GM21528 (cell line): Measurements from ENCODE around the gene NVL.
A peak's percentile ranks its signal among the peaks of the same experiment; 100 is the strongest.
"Not testable (repeated sequence)": the region's sequence is repeated elsewhere in the genome, so short reads cannot be mapped to it uniquely, and the experiment has no call there.

ENCODE experiments used
- ATAC-seq: cut with Tn5 transposase; IDR thresholded peaks from one replicate; pipeline ENCODE4 v1.9.1; 2021; ENCODE audit warnings: mild to moderate bottlenecking, moderate library complexity; ENCODE audit not compliant: unreplicated experiment, low FRiP score

Gene NVL

DNA sequence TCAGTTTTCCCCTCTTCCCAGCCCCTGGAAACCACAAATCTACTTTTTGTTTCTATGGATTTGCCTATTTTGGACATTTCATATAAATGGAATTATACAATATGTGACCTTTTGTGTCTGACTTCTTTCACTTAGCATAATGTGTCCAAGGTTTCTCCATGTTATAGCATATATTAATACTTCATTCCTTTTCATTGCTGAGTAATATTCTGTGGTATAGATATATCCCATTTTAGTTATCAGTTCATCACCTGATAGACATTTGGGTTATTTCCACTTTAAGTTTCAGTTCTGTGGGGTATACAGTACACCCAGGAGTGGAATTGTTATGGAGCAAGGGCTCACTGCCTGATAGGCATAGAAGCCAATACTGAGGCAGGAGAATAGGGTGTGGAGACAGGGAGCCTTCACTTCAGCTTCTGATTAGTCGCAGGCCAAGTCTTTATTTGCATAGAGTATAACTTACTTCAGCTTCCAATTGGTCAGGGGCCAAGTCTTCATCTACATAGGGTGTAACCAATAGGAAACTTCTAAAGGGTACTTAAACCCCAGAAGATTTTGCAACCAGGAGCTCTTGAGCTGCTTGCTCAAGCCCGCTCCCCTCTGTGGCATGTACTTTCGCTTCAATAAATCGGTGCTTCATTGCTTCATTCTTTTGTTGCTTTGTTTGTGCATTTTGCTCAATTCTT is 8.3 kb upstream of the NVL start:
- ATAC-seq: no peak

DNA sequence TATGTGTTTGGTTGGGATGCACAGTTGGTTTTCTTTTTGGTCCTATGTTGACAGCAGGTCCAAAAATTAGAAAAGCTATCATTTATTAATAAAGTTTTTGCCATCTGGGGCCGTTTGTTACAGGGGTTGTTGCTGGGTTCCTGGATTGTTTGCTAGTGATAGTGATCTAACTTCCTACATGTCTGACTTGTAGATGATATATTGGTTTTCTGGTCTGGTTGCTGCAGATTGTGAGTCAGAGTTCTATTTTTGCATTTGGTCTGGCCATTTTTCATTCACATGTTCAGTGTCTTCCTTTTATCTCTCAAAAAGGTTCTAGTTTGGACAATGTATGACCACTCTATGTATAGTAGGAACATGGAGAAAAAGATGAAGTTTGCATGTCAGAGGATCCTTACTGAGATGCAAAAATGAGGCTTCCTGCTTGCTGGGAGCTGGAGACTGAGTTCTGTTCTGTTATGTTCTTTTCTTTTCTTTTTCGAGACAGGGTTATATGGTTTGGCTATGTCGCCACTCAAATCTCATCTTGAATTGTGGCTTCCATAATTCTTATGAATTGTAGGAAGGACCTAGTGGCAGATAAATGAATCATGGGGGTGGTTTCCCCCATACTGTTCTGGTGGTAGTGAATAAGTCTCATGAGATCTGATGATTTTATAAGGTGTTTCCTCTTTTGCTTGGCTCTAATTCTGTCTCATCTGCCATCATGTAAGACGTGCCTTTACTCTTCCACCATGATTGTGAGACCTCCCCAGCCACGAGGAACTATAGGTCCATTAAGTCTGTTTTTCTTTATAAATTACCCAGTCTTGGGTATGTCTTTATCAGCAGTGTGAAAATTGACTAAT is 4.2 kb upstream of the NVL start:
- ATAC-seq: no peak

DNA sequence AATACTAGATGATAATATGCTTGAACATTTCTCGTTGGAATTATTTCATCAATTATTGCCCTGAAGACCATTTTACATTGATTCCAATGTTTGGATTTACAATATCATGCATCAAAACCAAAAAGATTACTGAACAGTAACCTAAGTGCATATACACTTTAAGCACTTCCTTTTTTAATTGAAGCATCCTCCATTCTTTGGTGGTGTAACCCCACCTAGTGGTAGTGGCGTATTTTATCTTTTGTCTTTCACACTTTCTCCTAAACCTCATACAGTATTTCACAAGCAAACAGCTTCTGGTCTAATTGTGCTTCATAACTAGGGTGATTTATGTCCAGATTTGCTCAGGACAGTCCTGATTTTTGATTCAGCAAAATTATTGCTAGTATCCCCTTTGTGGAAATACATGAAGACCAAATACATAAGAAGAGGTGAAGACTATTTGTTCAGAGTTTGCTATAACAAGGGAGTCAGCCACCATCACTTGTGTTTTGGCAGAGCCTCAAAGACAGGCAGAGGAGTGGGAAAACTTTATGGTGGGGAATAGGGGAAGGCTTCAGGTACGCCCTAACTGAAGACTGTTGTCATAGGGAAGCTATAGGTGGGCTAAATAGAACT is 3.4 kb upstream of the NVL start:
- peak; percentile 54 for ATAC-seq

DNA sequence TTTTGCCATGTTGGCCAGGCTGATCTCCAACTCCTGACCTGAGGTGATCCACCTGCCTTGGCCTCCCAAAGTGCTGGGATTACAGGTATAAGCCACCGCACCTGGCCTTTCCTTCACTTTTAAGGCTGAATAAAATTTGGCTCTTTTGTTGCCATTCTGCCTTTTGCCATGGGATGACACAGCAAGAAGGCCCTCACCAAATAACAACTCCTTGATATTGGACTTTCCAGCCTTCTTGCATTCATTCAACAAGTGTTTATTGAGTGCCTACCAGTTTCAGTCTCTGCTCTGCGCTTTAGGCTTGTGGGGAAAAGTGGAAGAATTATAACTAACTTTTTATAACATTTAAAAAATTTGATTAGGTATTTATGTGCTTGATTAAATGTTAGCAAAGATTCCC is 1.9 kb upstream of the NVL start:
- ATAC-seq: no peak

DNA sequence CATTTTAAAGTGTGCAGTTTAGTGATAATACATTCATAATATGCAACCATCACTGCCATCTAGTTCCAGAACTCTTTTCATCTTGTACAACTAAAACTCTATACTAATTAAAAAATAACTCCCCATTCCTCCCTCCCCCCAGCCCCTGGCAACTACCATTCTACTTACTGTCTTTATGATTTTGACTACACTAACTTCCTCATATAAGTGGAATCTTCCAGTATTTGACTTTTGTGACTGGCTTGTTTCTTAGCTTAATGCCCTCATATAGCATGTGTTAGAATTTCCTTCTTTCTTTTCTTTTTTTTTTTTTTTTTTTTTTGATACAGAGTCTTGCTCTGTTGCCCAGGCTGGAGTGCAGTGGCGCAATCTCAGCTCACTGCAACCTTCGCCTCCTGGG is 1.4 kb upstream of the NVL start:
- ATAC-seq: no peak

DNA sequence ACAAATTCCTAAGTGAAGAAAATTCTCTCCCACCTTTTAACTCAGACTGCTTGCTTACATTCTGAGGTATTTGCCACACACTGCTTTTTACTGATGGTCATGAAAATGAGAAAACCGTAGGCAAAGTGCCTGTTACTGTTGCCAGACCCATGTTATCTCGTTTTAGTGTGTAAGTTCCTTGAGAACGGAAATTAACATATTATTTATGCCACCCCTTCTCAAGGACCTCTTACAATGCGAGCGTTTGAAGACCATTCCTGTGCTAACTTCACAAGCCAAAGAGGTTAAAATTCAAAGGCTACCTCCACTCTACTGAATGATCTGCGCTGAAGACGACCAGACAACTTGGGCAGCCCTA is 509 bp downstream of the NVL start:
- peak; percentile 9 for ATAC-seq

DNA sequence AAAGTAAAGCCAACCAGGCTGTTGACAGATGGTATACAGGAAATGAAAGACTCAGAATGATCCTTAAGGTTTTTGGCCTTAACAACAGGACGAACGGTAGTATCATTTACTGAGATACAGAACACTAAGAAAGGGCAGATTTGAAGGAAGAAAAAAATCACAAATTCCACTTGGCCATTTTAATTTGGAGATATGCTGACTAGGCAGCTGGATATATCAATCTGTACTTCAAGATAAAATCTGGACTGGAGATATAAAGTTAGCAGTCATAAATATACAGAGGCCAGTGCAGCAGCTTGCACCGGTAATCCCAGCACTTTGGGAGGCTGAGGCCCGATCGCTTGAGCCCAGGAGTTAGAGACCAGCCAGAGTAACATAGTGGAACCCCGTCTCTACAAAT is 1.3 kb downstream of the NVL start:
- no peak for ATAC-seq

DNA sequence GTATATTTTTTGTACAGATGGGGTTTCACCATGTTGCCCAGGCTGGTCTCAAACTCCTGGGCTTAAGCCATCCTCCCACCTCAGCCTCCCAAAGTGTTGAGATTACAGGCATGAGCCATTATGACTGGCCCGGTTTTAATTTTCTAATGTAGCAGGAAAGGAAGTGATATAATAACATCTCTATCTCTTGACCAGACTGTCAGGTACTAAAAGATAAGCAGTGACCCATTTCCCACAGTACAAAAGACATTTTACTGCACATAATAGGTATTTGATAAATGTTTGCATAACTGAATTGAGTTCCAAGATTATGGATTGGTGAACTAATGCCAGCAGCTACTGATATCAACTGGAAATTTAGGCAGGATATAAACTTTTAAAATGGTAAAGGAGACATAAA is 4.0 kb downstream of the NVL start:
- no peak for ATAC-seq

DNA sequence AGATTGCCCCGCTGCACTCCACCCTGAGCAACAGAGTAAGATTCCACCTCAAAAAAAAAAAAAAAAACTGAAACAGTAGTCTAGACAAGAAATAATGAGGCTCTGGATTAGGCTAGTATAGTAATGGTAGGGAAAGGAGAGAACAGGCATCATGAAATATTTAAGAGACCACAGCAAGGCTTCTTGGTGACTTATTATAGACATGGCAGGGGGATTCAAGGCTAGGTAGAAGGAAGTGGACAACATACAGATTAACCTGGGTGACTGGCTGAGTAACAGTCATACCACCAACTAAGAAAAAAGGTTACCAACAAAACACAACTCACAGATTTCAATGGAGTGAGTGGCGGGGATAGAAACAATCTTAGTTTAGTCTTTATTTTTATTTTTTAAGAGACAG is 8.3 kb downstream of the NVL start:
- no peak for ATAC-seq

DNA sequence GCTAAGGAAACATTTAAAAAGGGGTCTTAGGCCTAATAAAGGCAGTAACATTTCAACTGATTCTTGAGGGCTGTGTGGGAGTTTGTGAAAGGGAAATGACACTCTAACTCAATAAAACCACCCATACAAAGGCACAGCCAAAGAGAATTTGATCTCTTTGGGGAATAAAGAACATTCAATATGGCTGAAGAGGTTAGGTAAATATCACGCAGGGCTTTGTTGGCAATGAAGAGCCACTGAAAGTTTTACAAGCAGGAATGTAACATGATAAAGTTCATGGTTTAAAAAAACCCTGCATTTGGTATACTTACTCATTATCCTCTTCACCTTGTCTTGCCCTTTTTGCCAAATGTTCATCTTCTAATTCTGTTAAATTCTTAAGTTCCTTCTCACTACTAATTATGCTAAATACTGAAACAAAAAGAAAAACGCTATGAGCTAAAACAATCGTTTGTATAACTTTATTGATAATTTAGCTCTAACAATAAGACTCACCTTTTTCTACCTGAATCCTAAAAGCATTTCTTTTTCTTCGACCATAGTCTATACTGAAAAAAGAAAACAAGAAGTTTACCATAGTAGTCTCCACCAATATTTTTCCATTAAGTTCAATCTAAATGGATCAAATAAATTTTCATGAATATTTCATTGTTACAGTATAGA is 12.5 kb downstream of the NVL start:
- no peak for ATAC-seq

DNA sequence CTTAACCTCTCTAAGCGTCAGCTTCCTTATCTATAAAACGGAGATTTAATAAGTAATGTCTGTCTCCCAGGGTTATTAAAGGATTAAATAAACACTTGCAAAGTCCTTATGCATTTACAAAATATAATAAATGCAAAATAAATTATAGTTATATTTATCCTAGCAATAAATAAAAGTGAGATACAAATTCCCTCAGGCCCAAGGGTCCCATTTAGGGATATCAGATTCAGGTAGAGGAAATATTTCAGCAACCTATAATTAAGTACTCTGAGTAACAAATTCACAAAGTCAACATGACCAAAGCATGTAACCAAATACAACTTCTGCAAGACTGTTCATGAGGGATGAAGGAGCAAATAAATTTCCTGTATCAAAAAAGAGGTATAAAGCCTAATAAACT is 17.9 kb downstream of the NVL start:
- no peak for ATAC-seq

DNA sequence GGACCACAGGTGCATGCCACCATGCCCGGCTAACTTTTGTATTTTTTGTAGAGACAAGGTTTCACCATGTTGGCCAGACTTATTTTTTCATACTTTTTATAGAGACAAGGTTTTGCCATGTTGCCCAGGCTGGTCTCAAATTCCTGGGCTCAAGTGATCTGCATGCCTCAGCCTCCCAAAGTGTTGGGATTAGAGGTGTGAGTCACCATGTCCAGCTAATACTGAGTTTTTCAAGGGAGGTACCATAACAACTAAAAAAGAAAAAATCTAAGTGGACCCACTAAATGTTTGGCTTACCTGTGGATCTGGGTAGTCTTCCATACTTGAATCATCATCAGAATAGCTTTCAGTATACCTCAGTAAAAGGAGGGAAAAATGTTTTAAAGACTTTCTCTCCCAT is 18.5 kb downstream of the NVL start:
- not testable (repeated sequence) for ATAC-seq

DNA sequence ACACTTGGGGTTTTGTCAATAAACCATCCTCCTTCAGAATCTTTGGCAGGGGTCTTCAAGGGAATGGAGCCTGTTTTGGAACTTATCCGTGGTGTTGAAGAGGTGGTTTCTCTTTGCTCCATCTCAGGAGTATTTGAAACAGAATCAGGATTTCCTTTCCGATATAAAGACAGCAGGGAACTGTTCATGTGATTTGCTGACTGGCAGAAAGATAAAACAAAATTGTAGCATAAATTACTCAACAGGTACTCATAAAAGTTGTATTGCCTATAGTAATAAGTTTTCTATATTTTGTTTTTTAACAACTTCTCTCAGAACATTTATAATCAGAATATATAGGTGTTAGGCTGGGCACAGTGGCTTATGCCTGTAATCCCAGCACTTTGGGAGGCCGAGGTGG is 21.9 kb downstream of the NVL start:
- no peak for ATAC-seq

DNA sequence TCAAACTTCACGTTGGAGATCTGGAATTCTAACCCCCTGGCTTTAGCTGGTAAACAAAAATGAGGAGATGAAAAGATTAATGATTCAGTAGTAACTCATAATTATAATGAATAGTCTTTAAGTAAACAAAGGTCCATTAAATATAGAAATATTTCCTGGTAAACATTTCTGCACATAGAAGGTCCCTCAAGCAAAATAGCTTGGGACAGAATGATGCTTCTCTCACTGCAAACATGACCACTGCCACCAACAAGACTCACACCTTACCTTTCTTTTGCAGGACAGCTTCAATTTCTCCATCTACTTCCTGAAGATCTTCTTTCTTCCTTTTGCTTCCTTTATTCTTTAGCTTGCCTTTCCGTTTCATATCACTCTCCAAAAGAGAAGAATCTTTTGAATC is 25.2 kb downstream of the NVL start:
- ATAC-seq: no peak

DNA sequence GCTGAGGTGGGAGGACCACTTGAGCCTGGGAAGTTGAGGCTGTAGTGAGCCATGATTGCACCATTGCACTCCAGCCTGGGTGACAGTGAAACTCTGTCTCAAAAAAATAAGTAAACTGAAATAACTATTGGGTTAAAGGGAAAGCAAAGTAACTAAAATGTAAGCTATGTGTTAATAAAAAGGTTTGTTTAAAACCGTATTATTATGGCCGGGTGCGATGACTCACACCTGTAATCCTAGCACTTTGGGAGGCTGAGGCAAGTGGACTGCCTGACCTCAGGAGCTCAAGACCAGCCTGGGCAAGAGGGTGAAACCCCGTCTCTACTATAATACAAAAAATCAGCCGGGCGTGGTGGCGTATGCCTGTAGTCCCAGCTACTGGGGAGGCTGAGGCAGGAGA is 27.0 kb downstream of the NVL start:
- no peak for ATAC-seq

DNA sequence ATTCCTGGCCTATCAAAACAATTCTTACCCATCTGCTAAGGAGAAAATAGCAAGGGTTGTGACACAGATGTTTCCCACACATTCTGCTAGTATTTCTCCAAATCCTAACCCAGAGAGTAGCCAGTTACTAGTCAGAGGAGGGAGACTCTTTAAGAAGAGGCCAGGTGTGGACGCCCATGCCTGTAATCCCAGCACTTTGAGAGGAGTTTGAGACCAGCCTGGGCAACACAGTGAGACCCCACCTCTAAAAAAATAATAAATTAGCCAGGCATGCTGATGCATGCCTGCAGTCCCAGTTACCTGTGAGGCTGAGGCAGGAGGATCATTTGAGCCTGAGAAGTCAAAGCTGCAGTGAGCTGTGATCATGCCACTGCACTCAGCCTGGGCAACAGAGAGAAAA is 28.6 kb downstream of the NVL start:
- no peak for ATAC-seq

DNA sequence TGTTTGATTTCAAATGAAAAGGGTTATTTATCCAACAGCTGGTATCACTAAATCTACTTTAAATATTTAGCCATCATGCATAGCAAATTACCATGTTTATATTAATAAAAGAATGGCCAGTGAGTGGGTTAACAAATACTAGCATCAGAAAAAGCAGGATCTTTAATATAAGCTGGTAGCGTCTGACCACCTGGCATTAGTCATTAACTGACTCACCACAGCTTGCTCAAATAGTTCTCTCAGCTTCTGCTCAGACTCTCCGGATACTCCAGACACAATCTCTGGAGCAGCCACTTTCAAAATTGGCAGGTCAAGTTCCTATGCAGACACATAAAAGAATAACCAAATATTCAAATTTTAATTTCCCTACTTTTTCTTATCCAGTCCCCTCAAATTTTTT is 29.6 kb downstream of the NVL start:
- ATAC-seq: no peak

DNA sequence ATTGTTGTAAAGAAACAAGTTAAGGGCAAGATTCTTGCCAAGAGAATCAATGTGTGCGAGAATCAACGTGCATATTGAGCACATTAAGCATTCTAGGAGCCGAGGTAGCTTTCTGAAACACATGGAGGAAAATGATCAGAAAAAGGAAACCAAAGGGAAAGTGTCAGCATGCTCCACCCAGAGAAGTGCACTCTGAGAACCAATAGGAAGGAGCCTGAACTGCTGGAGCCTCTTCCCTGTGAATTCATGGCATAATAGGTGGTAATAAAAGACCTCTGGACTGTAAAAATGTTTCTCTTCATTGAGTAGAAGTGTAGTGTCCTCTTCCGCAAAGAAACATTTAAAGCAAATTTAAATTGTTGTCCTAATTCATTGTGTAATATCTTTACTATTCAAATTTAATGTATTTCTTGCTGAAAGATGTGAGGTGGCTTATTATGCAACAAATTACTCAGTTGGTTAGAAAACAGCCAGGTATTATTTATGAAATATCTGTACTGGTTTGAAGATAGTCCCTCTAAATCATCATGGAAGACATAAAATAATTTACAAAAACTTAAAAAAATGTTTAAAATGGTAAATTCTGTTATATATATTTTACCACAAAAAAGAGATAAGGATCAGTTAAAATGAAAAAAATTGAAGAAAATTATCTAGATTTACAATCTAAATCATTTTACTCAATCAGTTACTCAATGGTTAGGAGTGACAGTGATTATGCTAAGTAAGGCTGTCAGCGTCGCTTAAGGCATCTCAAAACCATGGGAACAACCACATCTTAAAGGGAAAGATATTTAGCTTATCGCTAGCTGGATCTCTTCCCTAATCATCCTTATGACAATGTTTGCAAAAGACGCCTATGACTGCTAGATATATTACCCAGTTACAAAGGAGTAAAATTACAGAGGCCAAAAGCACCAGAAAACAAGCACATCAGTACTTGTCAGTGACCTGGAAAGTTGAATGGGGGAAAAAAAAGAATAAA is 31.3 kb downstream of the NVL start:
- no peak for ATAC-seq

DNA sequence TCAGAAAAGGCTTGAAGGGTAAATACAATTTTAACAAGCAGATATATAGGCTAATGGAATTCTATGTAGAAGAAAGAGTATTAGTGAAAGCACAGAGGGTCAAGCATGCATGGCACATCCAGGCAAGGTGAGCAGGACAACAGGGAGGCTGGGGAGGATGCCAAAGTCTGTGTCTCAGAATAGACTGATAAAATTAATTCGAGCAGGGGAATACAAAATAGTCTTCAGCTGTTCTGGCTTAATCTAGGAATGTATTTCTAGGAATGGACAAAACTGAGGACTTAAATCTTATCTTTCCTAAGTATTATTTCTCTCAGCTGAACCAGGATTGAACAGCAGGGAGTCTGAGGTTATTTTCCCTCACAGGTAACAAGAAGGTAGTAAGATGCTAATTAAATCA is 35.2 kb downstream of the NVL start:
- no peak for ATAC-seq

DNA sequence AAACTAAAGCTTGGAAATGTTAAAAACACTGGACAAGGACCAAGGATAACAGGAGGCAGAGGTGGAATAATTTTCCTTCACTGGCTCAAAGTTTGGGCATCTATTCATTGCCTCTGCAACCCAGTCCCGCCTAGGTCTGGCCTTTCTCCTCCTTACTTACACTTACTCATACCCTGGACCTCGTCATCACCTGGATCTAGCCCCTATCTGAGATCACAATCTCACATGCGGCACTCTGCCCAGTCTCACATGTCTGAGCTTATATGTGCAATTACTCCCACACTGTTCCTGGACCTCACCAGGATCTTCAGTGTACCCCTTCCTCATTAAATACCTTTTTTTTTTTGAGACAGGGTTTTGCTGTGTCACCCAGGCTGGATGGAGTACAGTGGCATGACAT is 37.6 kb downstream of the NVL start:
- no peak for ATAC-seq
